ENCODE data around the gene KIF21A.

The KIF21A gene

GRCh38 chr12:39389399-39390150 lies 53.3 kb downstream of the KIF21A start:
- DNase-seq, result no peak

- no peak for DNase-seq
Measured at GRCh38 chr12:39386335-39386734, 56.6 kb downstream of the KIF21A start.

GRCh38 chr12:39383114-39383513 lies 59.8 kb downstream of the KIF21A start:
- no peak for DNase-seq

- DNase-seq, result no peak
Measured at GRCh38 chr12:39380090-39380489, 62.8 kb downstream of the KIF21A start.

DNA sequence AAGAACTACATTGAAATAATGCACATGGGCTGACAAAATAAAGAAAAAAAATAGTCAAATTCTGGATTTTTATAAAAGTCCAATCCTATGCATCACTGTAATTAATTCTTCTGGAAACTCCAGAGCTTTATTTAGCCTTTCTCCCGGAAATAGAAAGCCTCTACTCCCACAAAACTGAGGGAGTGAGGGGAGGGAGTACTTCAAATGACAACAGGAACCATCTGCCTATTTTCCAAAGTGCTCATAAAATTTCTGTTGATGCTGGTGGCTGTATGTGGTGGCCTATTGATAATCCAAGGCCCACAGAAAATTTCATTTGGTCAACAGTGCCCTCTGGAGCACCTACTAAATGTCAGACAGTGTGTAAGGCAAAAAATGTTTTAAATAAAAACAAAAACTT lies 64.6 kb downstream of the KIF21A start:
- DNase-seq, result no peak

DNA sequence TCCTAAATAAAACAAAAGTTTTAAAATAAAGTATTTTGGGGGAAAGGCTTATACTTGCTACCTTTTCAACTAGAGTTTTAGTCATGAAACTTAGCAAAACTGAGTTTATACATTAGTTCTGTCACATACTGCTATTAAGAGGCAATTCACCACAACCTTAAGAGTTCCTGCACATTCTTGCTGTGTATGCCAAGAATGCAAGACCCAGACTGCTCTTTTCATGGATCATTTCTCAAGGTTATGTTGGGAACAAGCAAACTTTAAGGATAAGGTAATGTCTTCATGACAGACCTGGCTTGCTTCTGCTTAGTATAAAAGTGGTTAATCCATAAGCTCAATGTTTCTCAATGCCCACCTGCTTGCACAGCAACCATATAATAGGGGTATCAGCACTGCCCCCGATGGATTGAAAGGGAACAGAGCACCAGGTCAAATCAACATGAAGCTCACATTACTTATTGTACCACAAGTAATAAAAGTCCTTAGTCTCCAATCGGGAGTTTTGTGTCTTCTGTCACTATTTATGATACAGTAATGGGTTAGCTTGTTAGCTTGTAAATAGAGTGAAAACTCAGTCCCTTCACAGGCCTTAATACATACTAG lies 67.6 kb downstream of the KIF21A start:
- no peak for DNase-seq

GRCh38 chr12:39372929-39373328 lies 70.0 kb downstream of the KIF21A start:
- no peak for DNase-seq

DNA sequence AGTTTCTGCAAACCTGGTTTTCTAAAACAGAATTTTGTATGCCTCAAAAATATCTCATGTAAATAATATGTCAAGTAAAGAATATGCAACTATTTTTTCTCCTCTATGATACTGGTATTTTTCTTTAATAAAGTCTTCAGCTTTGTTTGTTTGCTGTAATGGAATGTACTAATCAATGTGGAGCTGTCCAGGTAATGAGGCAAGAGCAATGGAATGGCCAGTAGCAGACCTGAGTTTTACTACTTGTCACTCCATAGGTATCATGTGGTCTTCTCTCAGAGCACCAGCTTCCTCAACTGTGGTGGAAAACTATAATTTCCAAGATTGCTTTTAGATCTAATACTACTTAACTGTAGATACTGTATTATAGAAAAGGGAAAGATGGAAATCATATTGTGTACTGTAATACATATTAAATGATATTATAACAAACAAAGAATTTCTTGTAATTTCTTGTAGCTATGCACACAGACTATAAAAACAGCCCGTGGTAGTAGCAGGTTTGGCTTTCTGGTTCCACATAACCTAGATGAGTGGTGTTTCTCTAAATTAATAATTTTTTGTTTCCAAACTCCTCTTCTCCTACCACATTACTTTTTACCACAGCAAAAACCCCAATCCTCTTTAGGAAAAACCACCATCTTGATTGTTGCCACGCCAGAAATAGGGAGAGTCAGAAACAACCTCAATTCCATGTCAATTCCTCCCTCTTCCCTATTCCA lies 70.6 kb downstream of the KIF21A start:
- DNase-seq, result no peak

GRCh38 chr12:39369756-39370155 lies 73.2 kb downstream of the KIF21A start:
- DNase-seq, result no peak

DNA sequence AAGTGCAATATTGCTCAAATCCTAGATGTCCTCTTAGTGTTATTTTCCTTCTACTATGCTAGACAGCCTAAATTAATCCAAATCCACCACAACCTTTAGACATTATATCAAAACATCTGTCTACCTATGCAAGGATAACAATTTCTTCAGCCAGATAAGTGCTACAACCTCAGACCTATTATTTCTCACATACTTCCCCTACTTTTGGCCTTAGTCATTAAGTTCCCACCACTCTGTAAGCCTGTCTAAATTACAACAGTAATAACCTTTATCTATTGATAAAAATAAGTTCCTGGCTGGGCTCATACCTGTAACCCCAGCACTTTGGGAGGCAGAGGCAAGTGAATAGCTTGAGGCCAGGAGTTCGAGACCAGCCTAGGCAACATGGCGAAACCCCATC lies 74.0 kb downstream of the KIF21A start:
- DNase-seq, result no peak

DNA sequence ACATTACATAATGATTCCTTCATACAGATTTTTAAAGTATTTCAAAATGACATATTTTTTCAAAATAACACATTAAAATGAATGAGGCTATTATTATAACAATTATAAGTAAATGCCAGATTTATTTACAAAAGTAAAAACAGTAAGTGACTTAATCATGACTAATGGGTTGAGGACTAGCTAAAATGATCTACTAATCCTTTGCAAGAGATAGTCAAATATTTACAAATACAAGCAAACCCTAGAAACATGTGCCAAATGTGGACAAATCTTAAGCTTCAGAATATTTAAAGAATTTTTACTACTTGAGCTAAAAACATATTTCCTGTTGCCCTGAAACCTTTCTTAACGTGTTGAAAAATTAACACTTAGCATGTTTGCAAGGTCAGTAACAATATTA lies 74.8 kb downstream of the KIF21A start:
- DNase-seq, result no peak

DNA sequence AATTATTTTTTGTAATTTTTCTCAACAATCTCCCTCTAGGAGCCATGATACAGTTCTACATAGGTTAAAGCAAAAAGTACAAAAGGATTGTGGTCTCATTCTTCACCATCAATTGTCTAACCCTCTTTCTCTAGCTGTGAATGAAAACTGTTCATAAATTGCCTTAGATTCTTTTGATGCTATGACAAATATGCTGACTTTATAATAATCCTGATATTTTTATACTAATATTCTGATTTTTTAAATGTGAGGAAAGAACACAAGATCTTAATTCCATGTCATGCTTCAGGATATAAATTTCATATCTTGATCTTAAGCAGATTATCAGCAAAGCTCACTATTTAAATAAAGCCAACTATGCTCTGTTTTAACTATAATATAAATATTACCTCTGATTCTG lies 75.4 kb downstream of the KIF21A start:
- DNase-seq, result no peak

DNA sequence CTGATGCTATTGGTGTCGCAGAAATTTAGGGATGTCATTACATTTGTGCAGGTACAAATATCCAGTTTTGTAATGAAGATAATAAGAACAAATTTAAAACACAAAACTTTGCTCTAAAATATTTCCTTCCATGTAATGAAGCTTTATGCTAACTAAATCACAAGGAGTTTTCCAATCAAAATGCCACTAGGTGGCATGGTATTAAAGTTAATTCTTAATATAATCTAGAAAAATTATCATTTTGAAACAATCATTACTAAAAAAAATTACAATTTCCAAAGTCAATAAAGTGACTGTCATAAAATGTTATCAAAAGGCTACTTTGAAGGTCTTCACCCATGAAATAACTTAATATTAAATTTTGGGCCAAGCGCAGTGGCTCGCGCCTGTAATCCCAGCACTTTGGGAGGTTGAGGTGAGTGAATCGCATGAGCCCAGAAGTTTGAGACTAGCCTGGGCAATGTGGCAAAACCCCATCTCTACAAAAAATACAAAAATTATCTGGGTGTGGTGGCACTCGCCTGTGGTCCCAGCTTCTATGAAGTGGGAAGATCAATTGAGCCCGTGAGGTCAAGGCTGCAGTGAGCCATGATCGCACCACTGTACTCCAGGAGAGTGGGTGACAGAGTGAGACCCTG lies 77.4 kb downstream of the KIF21A start:
- no peak for DNase-seq

DNA sequence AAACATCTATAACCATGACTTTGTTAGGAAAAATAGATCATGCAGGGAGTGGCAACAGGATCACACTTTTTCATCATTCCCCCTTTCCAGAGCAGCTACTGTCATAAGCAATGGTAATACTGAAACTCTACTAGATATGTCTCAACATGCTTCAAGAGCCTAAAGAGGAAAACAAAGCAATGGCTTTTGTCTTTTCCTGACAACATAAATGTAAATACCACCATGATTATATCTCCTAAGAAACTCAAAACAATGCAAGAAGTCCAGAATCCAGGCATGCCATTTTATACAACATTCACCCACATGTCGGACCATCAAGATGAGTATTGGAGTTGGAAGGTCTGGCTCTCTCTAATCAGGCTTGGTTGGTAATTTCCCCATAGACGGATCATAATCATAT lies 78.7 kb downstream of the KIF21A start:
- no peak for DNase-seq

DNA sequence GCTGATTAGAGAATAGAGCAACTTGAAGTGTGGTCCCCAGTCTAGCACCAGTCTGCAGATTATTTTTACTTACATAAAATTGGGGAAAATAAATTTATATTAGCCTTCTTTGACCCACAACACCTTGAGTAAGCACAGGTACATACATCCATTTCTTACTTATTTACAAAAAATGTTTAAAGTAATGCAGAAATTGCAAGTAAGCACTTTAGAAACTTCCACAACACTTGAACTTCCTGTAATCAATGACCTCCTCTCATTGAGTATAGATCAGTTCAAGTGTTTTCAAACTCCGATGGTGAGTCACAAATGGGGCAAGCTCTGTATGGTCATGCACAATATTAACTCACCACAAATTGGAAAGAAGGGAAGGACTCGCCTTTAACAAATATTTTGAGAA lies 83.3 kb downstream of the KIF21A start:
- DNase-seq, result no peak

DNA sequence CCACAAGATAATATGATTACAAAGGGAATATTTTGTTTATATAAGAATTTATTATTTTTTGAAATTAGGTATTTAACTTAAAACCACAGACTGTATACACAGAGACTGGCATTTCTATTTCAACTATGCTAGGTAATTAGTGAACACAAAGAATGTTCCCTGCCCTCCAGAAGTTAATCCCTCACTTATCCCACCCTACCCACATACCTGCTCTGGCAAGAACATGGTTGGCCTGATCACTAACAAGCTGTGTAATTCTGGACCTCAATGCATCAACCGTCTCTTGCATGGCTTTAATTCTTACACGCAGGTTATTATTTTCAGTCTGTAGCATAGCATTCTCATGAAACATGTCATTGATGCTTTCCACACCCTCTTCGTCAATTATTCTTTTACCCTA lies 85.9 kb downstream of the KIF21A start:
- DNase-seq, result no peak

- DNase-seq, result no peak
Measured at GRCh38 chr12:39355841-39356240, 87.1 kb downstream of the KIF21A start.

- no peak for DNase-seq
Measured at GRCh38 chr12:39354955-39355354, 88.0 kb downstream of the KIF21A start.

DNA sequence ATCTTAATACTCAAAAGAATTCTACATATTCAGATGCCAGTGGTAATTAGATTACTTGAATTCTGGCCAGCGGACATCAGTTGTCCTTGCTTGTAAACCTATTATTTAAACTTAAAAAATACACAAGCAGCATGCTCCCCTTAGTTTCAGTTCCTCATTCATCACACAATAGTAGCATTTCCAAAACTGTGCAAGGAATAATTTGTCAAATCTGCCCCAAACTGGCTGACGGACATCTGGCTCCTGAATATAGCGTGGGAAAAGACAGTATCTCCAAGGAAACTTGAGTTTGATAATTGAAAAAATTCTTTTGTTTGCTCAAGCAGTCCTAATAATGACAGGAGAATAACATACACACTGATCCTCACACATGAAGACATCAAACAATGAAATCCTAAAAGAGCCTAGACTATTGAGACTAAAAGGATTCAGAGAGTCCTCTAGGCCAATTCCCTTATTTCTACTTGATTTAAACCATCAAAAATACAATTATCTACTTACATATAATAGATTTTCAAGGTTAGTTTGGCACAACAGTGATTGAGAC lies 90.4 kb downstream of the KIF21A start:
- no peak for DNase-seq

DNA sequence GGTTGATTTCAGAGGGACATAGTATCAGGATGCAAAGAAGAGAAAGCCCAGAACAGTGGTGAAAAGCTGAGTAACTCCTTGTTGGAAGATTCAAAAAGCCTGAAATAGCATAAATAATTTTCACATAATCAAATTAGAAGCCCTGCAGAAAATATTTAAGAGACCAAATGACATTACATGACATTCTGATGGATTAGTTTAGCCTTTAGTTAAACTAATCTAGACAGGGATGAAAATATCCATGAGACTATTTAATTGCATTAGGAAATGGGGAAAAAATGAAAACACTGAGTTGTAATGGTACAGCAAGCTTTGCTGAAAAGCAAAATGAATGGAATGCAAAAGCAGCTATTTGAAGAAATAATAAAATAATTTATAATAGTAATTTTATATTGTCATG lies 91.8 kb downstream of the KIF21A start:
- no peak for DNase-seq

DNA sequence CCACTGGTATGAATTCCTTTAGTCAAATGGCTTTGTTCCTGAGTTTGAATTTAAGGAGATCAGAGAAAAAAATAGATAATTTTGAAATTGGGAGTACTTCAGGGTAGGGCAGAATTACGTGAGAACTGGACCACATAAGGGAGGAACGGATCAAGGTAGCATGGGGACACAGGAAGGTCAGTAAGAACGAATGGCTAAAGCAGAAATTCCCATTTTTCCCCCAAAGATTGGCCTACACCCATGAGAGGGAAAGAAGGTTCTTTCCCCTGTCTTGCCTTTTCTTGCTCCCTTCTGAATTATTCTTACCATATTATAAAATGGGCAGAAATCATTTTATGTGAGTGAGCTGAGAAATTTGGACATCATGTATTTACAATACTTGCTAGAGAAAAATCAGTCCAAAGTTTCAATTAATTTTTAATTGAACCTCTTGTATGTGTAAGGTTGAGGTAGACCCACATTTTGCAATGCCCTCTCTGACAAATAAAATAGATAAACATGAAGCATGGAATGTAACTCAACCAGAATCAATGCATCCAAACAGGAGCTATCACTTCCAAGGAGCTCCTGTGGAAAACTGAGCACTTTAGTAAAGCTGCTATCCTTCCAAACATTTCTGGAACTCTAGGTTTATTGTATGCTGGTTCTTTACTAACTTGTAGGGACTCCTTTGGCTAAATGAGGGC lies 93.8 kb downstream of the KIF21A start:
- no peak for DNase-seq

GRCh38 chr12:39348523-39348922 lies 94.4 kb downstream of the KIF21A start:
- no peak for DNase-seq

GRCh38 chr12:39344926-39345325 lies 98.0 kb downstream of the KIF21A start:
- no peak for DNase-seq
